ENCODE measurements around the gene PDSS1. TPM values are rescaled to one million over a fixed set of nuclear protein-coding genes. Genes with fewer than 3 reads are reported as not detected.

The PDSS1 gene
- total and polyA plus RNA-seq, 2 donors = 30.5 to 31.5 TPM

DNA sequence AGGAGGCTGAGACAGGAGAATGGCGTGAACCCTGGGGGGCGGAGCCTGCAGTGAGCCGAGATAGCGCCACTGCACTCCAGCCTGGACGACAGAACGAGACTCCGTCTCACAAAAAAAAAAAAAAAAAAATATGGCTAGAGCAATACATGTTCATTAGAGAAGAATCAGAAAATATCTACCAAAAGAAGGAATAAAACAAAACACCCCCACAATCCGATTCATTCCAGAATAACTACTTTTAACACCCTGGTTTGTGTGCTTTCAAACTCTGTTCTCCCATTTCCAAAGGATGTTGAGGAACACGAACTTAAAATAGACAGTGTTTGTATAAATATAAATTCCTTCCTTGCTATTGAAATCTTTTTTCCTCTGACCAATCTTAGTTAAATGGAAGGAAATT is 6.5 kb downstream of the PDSS1 start:
- H3K9me3 ChIP-seq (ENCODE audit: control insufficient read depth in 2 of 2, insufficient read depth in 1 of 2, low read length in 1 of 2) = peaks cover 2 to 4% of the 10 kb centered on the region in 2 donors
- H3K4me1 ChIP-seq (ENCODE audit: control insufficient read depth in 2 of 2, insufficient read depth in 2 of 2, low read length in 2 of 2) = peaks cover 20 to 23% of the 10 kb centered on the region in 2 donors
- 98% methylated on average over 9 of the region's 9 CpGs for WGBS
- H3K27me3 ChIP-seq (ENCODE audit: control insufficient read depth in 2 of 2, insufficient read depth in 1 of 2, low read length in 1 of 2) = no peaks in the 10 kb centered on the region
- no peak overlapping the region for H3K4me3 ChIP-seq (ENCODE audit: low read length in 2 of 2)
- no peak for DNase-seq (ENCODE audit: low read depth in 6 of 9, low spot score in 9 of 9)
- H3K36me3 ChIP-seq (ENCODE audit: control insufficient read depth in 2 of 2, insufficient read depth in 2 of 2, low read length in 1 of 2) = peaks cover 48 to 73% of the 10 kb centered on the region in 2 donors
- H3K27ac ChIP-seq (ENCODE audit: low read depth in 1 of 2, low read length in 1 of 2) = no peak overlapping the region

GRCh38 chr10:26706206-26706605 is 8.7 kb downstream of the PDSS1 start:
- peaks cover 2 to 4% of the 10 kb centered on the region in 2 donors for H3K9me3 ChIP-seq (ENCODE audit: control insufficient read depth in 2 of 2, insufficient read depth in 1 of 2, low read length in 1 of 2)
- peaks cover 7 to 14% of the 10 kb centered on the region in 2 donors for H3K4me1 ChIP-seq (ENCODE audit: control insufficient read depth in 2 of 2, insufficient read depth in 2 of 2, low read length in 2 of 2)
- 93% methylated on average over 6 of the region's 6 CpGs for WGBS
- H3K27me3 ChIP-seq (ENCODE audit: control insufficient read depth in 2 of 2, insufficient read depth in 1 of 2, low read length in 1 of 2) = no peaks in the 10 kb centered on the region
- peaks cover 57 to 77% of the 10 kb centered on the region in 2 donors for H3K36me3 ChIP-seq (ENCODE audit: control insufficient read depth in 2 of 2, insufficient read depth in 2 of 2, low read length in 1 of 2)
- no peak for DNase-seq (ENCODE audit: low read depth in 6 of 9, low spot score in 9 of 9)
- no peak overlapping the region for H3K27ac ChIP-seq (ENCODE audit: low read depth in 1 of 2, low read length in 1 of 2)
- H3K4me3 ChIP-seq (ENCODE audit: low read length in 2 of 2) = no peak overlapping the region

- Histone ChIP-seq H3K27ac (ENCODE audit: low read depth in 1 of 2, low read length in 1 of 2) (no peak overlapping the region), H3K4me3 (ENCODE audit: low read length in 2 of 2) (no peak overlapping the region), H3K36me3 (ENCODE audit: control insufficient read depth in 2 of 2, insufficient read depth in 2 of 2, low read length in 1 of 2) (peaks cover 55 to 76% of the 10 kb centered on the region in 2 donors), H3K9me3 (ENCODE audit: control insufficient read depth in 2 of 2, insufficient read depth in 1 of 2, low read length in 1 of 2) (peaks cover 2 to 4% of the 10 kb centered on the region in 2 donors), H3K27me3 (ENCODE audit: control insufficient read depth in 2 of 2, insufficient read depth in 1 of 2, low read length in 1 of 2) (no peaks in the 10 kb centered on the region), H3K4me1 (ENCODE audit: control insufficient read depth in 2 of 2, insufficient read depth in 2 of 2, low read length in 2 of 2) (peaks cover 0 to 7% of the 10 kb centered on the region in 2 donors)
- no peak for DNase-seq (ENCODE audit: low read depth in 6 of 9, low spot score in 9 of 9)
- 97% methylated on average over 10 of the region's 10 CpGs for WGBS
These were observed 9.4 kb downstream of the PDSS1 start for GRCh38 chr10:26706936-26707335.

GRCh38 chr10:26711324-26711723 is 13.8 kb downstream of the PDSS1 start:
- no peak for DNase-seq (ENCODE audit: low read depth in 6 of 9, low spot score in 9 of 9)
- H3K4me3 ChIP-seq (ENCODE audit: low read length in 2 of 2) = no peak overlapping the region
- no peak overlapping the region for H3K27ac ChIP-seq (ENCODE audit: low read depth in 1 of 2, low read length in 1 of 2)
- H3K9me3 ChIP-seq (ENCODE audit: control insufficient read depth in 2 of 2, insufficient read depth in 1 of 2, low read length in 1 of 2) = peaks cover 0 to 2% of the 10 kb centered on the region in 2 donors
- H3K27me3 ChIP-seq (ENCODE audit: control insufficient read depth in 2 of 2, insufficient read depth in 1 of 2, low read length in 1 of 2) = no peaks in the 10 kb centered on the region
- peaks cover 75 to 81% of the 10 kb centered on the region in 2 donors for H3K36me3 ChIP-seq (ENCODE audit: control insufficient read depth in 2 of 2, insufficient read depth in 2 of 2, low read length in 1 of 2)
- peaks cover 0 to 2% of the 10 kb centered on the region in 2 donors for H3K4me1 ChIP-seq (ENCODE audit: control insufficient read depth in 2 of 2, insufficient read depth in 2 of 2, low read length in 2 of 2)
- WGBS = 98% methylated on average over 5 of the region's 5 CpGs

- DNase-seq (ENCODE audit: low read depth in 6 of 9, low spot score in 9 of 9) = no peak
- peaks cover 57 to 77% of the 10 kb centered on the region in 2 donors for H3K36me3 ChIP-seq (ENCODE audit: control insufficient read depth in 2 of 2, insufficient read depth in 2 of 2, low read length in 1 of 2)
- H3K27me3 ChIP-seq (ENCODE audit: control insufficient read depth in 2 of 2, insufficient read depth in 1 of 2, low read length in 1 of 2) = no peaks in the 10 kb centered on the region
- H3K9me3 ChIP-seq (ENCODE audit: control insufficient read depth in 2 of 2, insufficient read depth in 1 of 2, low read length in 1 of 2) = no peaks in the 10 kb centered on the region
- peaks cover 0 to 2% of the 10 kb centered on the region in 2 donors for H3K4me1 ChIP-seq (ENCODE audit: control insufficient read depth in 2 of 2, insufficient read depth in 2 of 2, low read length in 2 of 2)
- H3K4me3 ChIP-seq (ENCODE audit: low read length in 2 of 2) = no peak overlapping the region
- no peak overlapping the region for H3K27ac ChIP-seq (ENCODE audit: low read depth in 1 of 2, low read length in 1 of 2)
- WGBS = 94% methylated on average over 1 of the region's 1 CpG
These were observed 17.1 kb downstream of the PDSS1 start for GRCh38 chr10:26714415-26715136.

DNA sequence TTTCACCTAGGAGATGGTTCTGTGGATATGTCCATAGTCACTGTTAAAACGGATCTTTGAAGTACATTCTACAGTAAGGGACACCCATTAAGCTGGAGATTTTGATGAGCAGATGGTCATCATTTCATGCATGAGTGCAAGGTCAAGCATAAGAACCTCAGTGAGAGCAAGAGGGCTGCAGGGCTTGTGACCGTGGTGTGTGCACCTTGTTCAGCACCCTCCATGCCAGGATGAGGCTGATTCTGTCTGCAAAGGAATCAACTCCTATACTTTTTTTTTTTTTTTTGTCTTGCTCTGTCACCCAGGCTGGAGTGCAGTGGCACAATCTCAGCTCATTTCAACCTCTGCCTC is 17.6 kb downstream of the PDSS1 start:
- Histone ChIP-seq H3K27me3 (ENCODE audit: control insufficient read depth in 2 of 2, insufficient read depth in 1 of 2, low read length in 1 of 2) (no peaks in the 10 kb centered on the region), H3K4me1 (ENCODE audit: control insufficient read depth in 2 of 2, insufficient read depth in 2 of 2, low read length in 2 of 2) (peaks cover 0 to 2% of the 10 kb centered on the region in 2 donors), H3K4me3 (ENCODE audit: low read length in 2 of 2) (no peak overlapping the region), H3K9me3 (ENCODE audit: control insufficient read depth in 2 of 2, insufficient read depth in 1 of 2, low read length in 1 of 2) (no peaks in the 10 kb centered on the region), H3K27ac (ENCODE audit: low read depth in 1 of 2, low read length in 1 of 2) (no peak overlapping the region), H3K36me3 (ENCODE audit: control insufficient read depth in 2 of 2, insufficient read depth in 2 of 2, low read length in 1 of 2) (peaks cover 56 to 80% of the 10 kb centered on the region in 2 donors)
- 95% methylated on average over 2 of the region's 2 CpGs for WGBS
- no peak for DNase-seq (ENCODE audit: low read depth in 6 of 9, low spot score in 9 of 9)

DNA sequence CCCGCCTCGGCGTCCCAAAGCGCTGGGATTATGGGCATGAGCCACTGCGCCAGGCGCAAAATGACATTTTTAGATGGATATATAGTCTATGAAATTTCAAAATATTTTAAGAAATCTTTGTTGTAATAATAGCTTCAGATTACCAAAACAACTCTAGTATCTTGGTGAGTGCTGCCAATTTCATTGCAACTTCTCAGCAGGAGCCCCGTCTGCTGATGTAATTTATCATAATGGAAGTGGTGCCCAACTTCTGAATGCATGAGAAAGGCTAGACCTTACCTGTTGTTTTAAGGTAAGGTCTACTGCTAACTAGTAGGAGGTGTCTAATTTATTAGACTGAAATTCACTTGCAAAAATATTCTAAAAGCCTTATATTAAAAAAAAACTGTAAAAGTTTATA is 20.0 kb downstream of the PDSS1 start:
- H3K27me3 ChIP-seq (ENCODE audit: control insufficient read depth in 2 of 2, insufficient read depth in 1 of 2, low read length in 1 of 2) = no peaks in the 10 kb centered on the region
- H3K4me1 ChIP-seq (ENCODE audit: control insufficient read depth in 2 of 2, insufficient read depth in 2 of 2, low read length in 2 of 2) = no peaks in the 10 kb centered on the region
- no peak overlapping the region for H3K4me3 ChIP-seq (ENCODE audit: low read length in 2 of 2)
- WGBS = 84% methylated on average over 7 of the region's 7 CpGs
- no peak overlapping the region for H3K27ac ChIP-seq (ENCODE audit: low read depth in 1 of 2, low read length in 1 of 2)
- peaks cover 48 to 78% of the 10 kb centered on the region in 2 donors for H3K36me3 ChIP-seq (ENCODE audit: control insufficient read depth in 2 of 2, insufficient read depth in 2 of 2, low read length in 1 of 2)
- no peak for DNase-seq (ENCODE audit: low read depth in 6 of 9, low spot score in 9 of 9)
- no peaks in the 10 kb centered on the region for H3K9me3 ChIP-seq (ENCODE audit: control insufficient read depth in 2 of 2, insufficient read depth in 1 of 2, low read length in 1 of 2)

DNA sequence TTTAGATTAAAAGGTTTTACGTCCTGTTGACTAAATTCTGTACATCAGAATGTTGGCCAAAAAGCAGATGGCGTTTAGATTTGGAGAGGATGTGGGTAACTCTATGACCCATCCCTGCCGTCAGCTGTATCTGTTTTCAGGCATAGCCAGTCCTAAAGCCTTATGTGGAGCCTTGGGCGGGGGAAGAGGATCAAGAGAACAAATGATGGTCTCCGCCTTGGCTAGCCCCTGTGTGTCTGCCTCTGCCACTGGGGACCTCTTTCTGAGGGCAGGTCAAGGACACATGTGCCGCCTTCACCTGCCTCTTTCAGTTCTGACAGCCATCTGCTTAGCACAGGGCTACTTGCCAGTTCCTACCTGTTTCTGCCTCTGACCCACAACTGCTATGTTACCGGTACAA is 24.1 kb downstream of the PDSS1 start:
- Histone ChIP-seq H3K36me3 (ENCODE audit: control insufficient read depth in 2 of 2, insufficient read depth in 2 of 2, low read length in 1 of 2) (peaks cover 36 to 80% of the 10 kb centered on the region in 2 donors), H3K9me3 (ENCODE audit: control insufficient read depth in 2 of 2, insufficient read depth in 1 of 2, low read length in 1 of 2) (no peaks in the 10 kb centered on the region), H3K27me3 (ENCODE audit: control insufficient read depth in 2 of 2, insufficient read depth in 1 of 2, low read length in 1 of 2) (no peaks in the 10 kb centered on the region), H3K4me3 (ENCODE audit: low read length in 2 of 2) (no peak overlapping the region), H3K4me1 (ENCODE audit: control insufficient read depth in 2 of 2, insufficient read depth in 2 of 2, low read length in 2 of 2) (no peaks in the 10 kb centered on the region), H3K27ac (ENCODE audit: low read depth in 1 of 2, low read length in 1 of 2) (no peak overlapping the region)
- WGBS = 97% methylated on average over 7 of the region's 7 CpGs
- peak in 1 of 9 donors; percentile 31 for DNase-seq (ENCODE audit: low read depth in 6 of 9, low spot score in 9 of 9)

DNA sequence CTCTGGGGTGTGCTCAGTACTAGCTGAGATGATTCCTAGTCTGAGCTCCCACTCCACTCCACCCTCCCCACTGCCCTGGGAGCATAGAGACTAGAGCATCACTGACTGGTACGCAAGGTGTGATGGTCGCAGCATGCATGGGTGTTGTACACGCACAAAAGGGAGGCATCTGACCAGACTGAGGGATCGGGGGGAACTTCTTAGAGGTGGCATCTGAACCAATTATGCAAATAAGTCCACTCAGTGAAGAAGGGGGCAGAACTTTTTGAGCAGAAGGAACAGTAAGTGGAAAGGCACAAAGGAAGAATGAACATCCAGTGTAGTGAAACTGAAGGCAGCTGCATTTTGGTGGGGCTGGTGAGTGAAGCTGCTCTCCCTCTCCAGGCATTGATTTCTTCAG is 25.5 kb downstream of the PDSS1 start:
- WGBS = 99% methylated on average over 4 of the region's 4 CpGs
- H3K27ac ChIP-seq (ENCODE audit: low read depth in 1 of 2, low read length in 1 of 2) = no peak overlapping the region

More for the DNA sequence above, 25.5 kb downstream of the PDSS1 start:
- H3K4me1 ChIP-seq (ENCODE audit: control insufficient read depth in 2 of 2, insufficient read depth in 2 of 2, low read length in 2 of 2) = no peaks in the 10 kb centered on the region
- DNase-seq (ENCODE audit: low read depth in 6 of 9, low spot score in 9 of 9) = no peak
- H3K36me3 ChIP-seq (ENCODE audit: control insufficient read depth in 2 of 2, insufficient read depth in 2 of 2, low read length in 1 of 2) = peaks cover 43 to 79% of the 10 kb centered on the region in 2 donors
- H3K4me3 ChIP-seq (ENCODE audit: low read length in 2 of 2) = no peak overlapping the region
- no peaks in the 10 kb centered on the region for H3K27me3 ChIP-seq (ENCODE audit: control insufficient read depth in 2 of 2, insufficient read depth in 1 of 2, low read length in 1 of 2)
- no peaks in the 10 kb centered on the region for H3K9me3 ChIP-seq (ENCODE audit: control insufficient read depth in 2 of 2, insufficient read depth in 1 of 2, low read length in 1 of 2)

Measured in thymus (tissue), 11 donors.